K562 (cell line): ENCODE data around the gene OR10G8. TPM values are rescaled to one million over a fixed set of nuclear protein-coding genes. Genes with fewer than 3 reads are reported as not detected.

Source experiments
- ATAC-seq: fragments of 200-7000 bp; cut with Tn5 transposase; 3 replicates; pipeline ENCODE4 v1.9.1; 2020; ENCODE audit warnings: moderate library complexity
- BruUV-seq: library from RNA; stranded (reverse); fragments of 400-500 nt; replicated peaks from 2 replicates; lab custom pipeline; 2021; lab: Mats Ljungman, UMichigan
- CTCF ChIA-PET: fragments of 300-600 bp; formaldehyde crosslinking; extraction: SDS; loops from one replicate; lab custom pipeline; 2021; ENCODE audit warnings: low intra/inter-chr PET ratio; lab: Yijun Ruan, JAX
- POLR2A ChIA-PET: fragments of 300-600, 350-650 bp; sonication (Branson Sonifier 250); formaldehyde crosslinking; extraction: SDS; loops from one replicate; lab custom pipeline; 2021; ENCODE audit warnings: antibody characterized with exemption, inconsistent platforms; lab: Yijun Ruan, JAX
- DNase-seq, 4 experiments: peaks; one replicate each; pipeline versions ENCODE4 v3.0.0 to v3.0.0-alpha.2; 2011 to 2018; ENCODE audit warnings: low spot score in 3 of 4, mixed read lengths in 3 of 4; ENCODE audit errors: extremely low read depth in 1 of 4
- FAIRE-seq: peaks from 2 replicates; lab custom pipeline; 2011; peaks lifted over from hg19 to GRCh38; lab: Jason Lieb, UNC
- H2AFZ ChIP-seq: 2 replicates; pipeline ENCODE4 v1.6.0; 2011; ENCODE audit warnings: low read depth, low read length, control low read depth, inconsistent platforms
- H3K27ac ChIP-seq: fragments of 200-600 bp; 3 replicates; pipeline ENCODE4 v1.8.0; 2011; ENCODE audit warnings: low read depth, mild to moderate bottlenecking, control low read depth, inconsistent platforms, low read length, moderate library complexity, mixed read lengths; ENCODE audit errors: extremely low read depth
- H3K27me3 ChIP-seq, 2 experiments: fragments of 300-600 bp in 1 of 2; 2 replicates in 1 of 2; 3 replicates in 1 of 2; pipeline versions ENCODE4 v1.6.0 to v1.8.0; 2011; ENCODE audit warnings: inconsistent platforms in 2 of 2, low read length in 2 of 2, mild to moderate bottlenecking in 1 of 2, mixed read lengths in 1 of 2, moderate library complexity in 1 of 2; ENCODE audit not compliant: control insufficient read depth in 2 of 2, insufficient read depth in 2 of 2
- H3K36me3 ChIP-seq: fragments of 300-600 bp; 3 replicates; pipeline ENCODE4 v1.8.0; 2011; ENCODE audit warnings: mild to moderate bottlenecking, low read length, inconsistent platforms; ENCODE audit not compliant: control insufficient read depth, insufficient read depth
- H3K4me1 ChIP-seq, 2 experiments: fragments of 200-600 bp in 1 of 2; replicated peaks in 1 of 2; 2 replicates in 1 of 2; 3 replicates in 1 of 2; pipeline versions ENCODE4 v1.5.1 to v1.8.0; 2011; ENCODE audit warnings: inconsistent platforms in 2 of 2, low read length in 2 of 2, mild to moderate bottlenecking in 1 of 2, mixed read lengths in 1 of 2, moderate library complexity in 1 of 2; ENCODE audit not compliant: control insufficient read depth in 2 of 2, insufficient read depth in 2 of 2
- H3K4me2 ChIP-seq: 2 replicates; pipeline ENCODE4 v1.6.1; 2011; ENCODE audit warnings: low read length, control low read depth, inconsistent platforms, mixed read lengths; ENCODE audit not compliant: insufficient read depth
- H3K4me3 ChIP-seq: fragments of 200-600 bp; sonication (generic), shearing (Covaris generic); 2 replicates; pipeline ENCODE4 v1.5.1; 2016; ENCODE audit warnings: control low read depth, inconsistent platforms
- H3K79me2 ChIP-seq: fragments of 200-600 bp; 3 replicates; pipeline ENCODE4 v1.8.0; 2011; ENCODE audit warnings: low read length, inconsistent platforms; ENCODE audit not compliant: control insufficient read depth, insufficient read depth
- H3K9ac ChIP-seq, 2 experiments: 2 replicates each; pipeline versions ENCODE4 v1.6.0 to v1.6.1; 2011; ENCODE audit warnings: low read depth in 2 of 2, low read length in 2 of 2, control low read depth in 1 of 2, inconsistent platforms in 1 of 2, mild to moderate bottlenecking in 1 of 2, mixed read lengths in 1 of 2; ENCODE audit not compliant: insufficient read depth in 1 of 2
- H3K9me1 ChIP-seq: one replicate; pipeline ENCODE4 v1.6.0; 2011; ENCODE audit warnings: inconsistent platforms, mild to moderate bottlenecking, low read length, moderate library complexity; ENCODE audit not compliant: control insufficient read depth, insufficient read depth
- H3K9me3 ChIP-seq: replicated peaks from 2 replicates; pipeline ENCODE4 v1.5.1; 2011; ENCODE audit warnings: low read depth, low read length, inconsistent platforms; ENCODE audit not compliant: control insufficient read depth, insufficient read depth
- H4K20me1 ChIP-seq: replicated peaks from 2 replicates; pipeline ENCODE4 v1.6.1; 2011; ENCODE audit warnings: low read length, inconsistent platforms, mixed read lengths; ENCODE audit not compliant: control insufficient read depth, insufficient read depth
- BHLHE40 ChIP-seq: IDR thresholded peaks from 2 replicates; pipeline ENCODE4 v1.6.1; 2011; ENCODE audit warnings: low read length, improper control_type of control experiment
- CC2D1A ChIP-seq: fragments of 450-650 bp; IDR thresholded peaks from 2 replicates; pipeline ENCODE4 v1.6.1; 2017; ENCODE audit warnings: mild to moderate bottlenecking
- CTCF ChIP-seq, 3 experiments: IDR thresholded peaks in 2 of 3; conservative IDR thresholded peaks in 1 of 3; 2 replicates each; pipeline ENCODE4 v1.5.1; 2011 to 2012; ENCODE audit warnings: low read length in 3 of 3, mild to moderate bottlenecking in 3 of 3, control low read depth in 2 of 3, improper control_type of control experiment in 1 of 3, inconsistent platforms in 1 of 3, low read depth in 1 of 3, mixed read lengths in 1 of 3, moderate library complexity in 1 of 3; ENCODE audit not compliant: insufficient read depth in 2 of 3
- CTCFL ChIP-seq: IDR thresholded peaks from 2 replicates; pipeline ENCODE4 v1.6.1; 2011; ENCODE audit warnings: borderline replicate concordance, low read depth, mild to moderate bottlenecking, moderate library complexity, low read length; ENCODE audit not compliant: insufficient read depth, poor library complexity, severe bottlenecking
- GABPB1 ChIP-seq: sonication (generic); formaldehyde crosslinking; IDR thresholded peaks from 2 replicates; pipeline ENCODE4 v1.8.0; 2022; ENCODE audit warnings: mild to moderate bottlenecking, missing genetic modification reagents
- JUN ChIP-seq, 2 experiments: sonication (generic) in 1 of 2; formaldehyde crosslinking in 1 of 2; IDR thresholded peaks; 2 replicates each; pipeline versions ENCODE4 v1.6.1 to v1.8.0; 2012 to 2022; ENCODE audit warnings: borderline replicate concordance in 2 of 2, mild to moderate bottlenecking in 2 of 2, improper control_type of control experiment in 1 of 2, low read depth in 1 of 2, low read length in 1 of 2, missing genetic modification reagents in 1 of 2
- MAZ ChIP-seq, 2 experiments: fragments of 450-650 bp in 1 of 2; sonication (generic) in 1 of 2; formaldehyde crosslinking; IDR thresholded peaks in 1 of 2; conservative IDR thresholded peaks in 1 of 2; 2 replicates each; pipeline versions ENCODE4 v1.4.0 to v1.5.0; 2020; ENCODE audit warnings: mild to moderate bottlenecking in 1 of 2, missing genetic modification reagents in 1 of 2
- MXI1 ChIP-seq: IDR thresholded peaks from 2 replicates; pipeline ENCODE4 v1.6.1; 2011; ENCODE audit warnings: low read depth, mild to moderate bottlenecking, improper control_type of control experiment, low read length
- TCF3 ChIP-seq: sonication (generic); formaldehyde crosslinking; IDR thresholded peaks from 2 replicates; pipeline ENCODE4 v1.4.0; 2020; ENCODE audit warnings: mild to moderate bottlenecking, missing genetic modification reagents
- ZBTB5 ChIP-seq: fragments of 450-650 bp; IDR thresholded peaks from 2 replicates; pipeline ENCODE4 v1.6.1; 2017; ENCODE audit warnings: antibody characterized with exemption
- ZNF24 ChIP-seq: fragments of 450-650 bp; IDR thresholded peaks from 2 replicates; pipeline ENCODE4 v1.6.1; 2016
- ZNF384 ChIP-seq: IDR thresholded peaks from 2 replicates; pipeline ENCODE4 v1.6.1; 2012; ENCODE audit warnings: low read depth, low read length, improper control_type of control experiment
- WGBS: fragments of 100-300 bp; shearing (Covaris generic); methylation state at CpG from one replicate; pipeline ENCODE4 v1.1.6; 2016; ENCODE audit warnings: low coverage, mixed read lengths; ENCODE audit not compliant: insufficient coverage; ENCODE audit errors: missing lambda C conversion rate; 5-methylcytosine and 5-hydroxymethylcytosine counted together
- in situ Hi-C: fragments of 300-500 bp; cut with MboI; formaldehyde crosslinking; loops from 4 replicates; pipeline ENCODE4 v1.15.0; 2018; ENCODE audit warnings: inconsistent platforms, mixed read lengths
- intact Hi-C: fragments of 100-400 bp; cut with micrococcal nuclease; formaldehyde crosslinking; loops from 2 replicates; pipeline ENCODE4 v1.14.2; 2022
- polyA plus RNA-seq, 8 experiments: library from polyadenylated mRNA; depleted of rRNA in 4 of 8; stranded (reverse) in 5 of 8; unstranded in 3 of 8; fragments of >200 nt; fragmentation: Nextera tagmentation in 2 of 8; fragmentation: Illumina TruSeq in 1 of 8; extraction: Ambion mirVana in 2 of 8; extraction: Trizol in 1 of 8; gene quantifications; 2 replicates each; pipeline versions ENCODE4 v1.2.1 to v1.2.3, GENCODE V29; 2011 to 2014; ENCODE audit warnings: inconsistent platforms in 1 of 8, missing spikeins in 1 of 8
- total RNA-seq, 7 experiments: library from RNA; depleted of rRNA in 6 of 7; stranded (reverse); fragments of >200 nt in 6 of 7; fragmentation: Illumina TruSeq in 2 of 7; extraction: Trizol in 2 of 7; gene quantifications; 2 replicates each; pipeline versions ENCODE4 v1.2.1 to v1.2.3, GENCODE V29; 2011 to 2021; ENCODE audit warnings: low replicate concordance in 1 of 7

OR10G8 gene
- total and polyA plus RNA-seq, 9 of the 15 experiments (the other 6 are each of a cell fraction or from before 2014, with no cell fraction given), result not detected

GRCh38 chr11:124069429-124070401 lies 43.1 kb downstream of the OR10G8 start:
- Histone ChIP-seq H3K27me3 (peaks cover 4 to 15% of the 10 kb centered on the region in 2 experiments; a peak in 4 of 5 replicates), H3K4me1 (peaks cover 8 to 11% of the 10 kb centered on the region in 2 experiments; a peak in 4 of 5 replicates), H2AFZ (peak overlapping the region; percentile 99), H3K9me3 (no peaks in the 10 kb centered on the region), H3K79me2 (no peaks in the 10 kb centered on the region), H3K4me2 (peak overlapping the region; percentile 91), H3K4me3 (peak overlapping the region; percentile 41), H3K27ac (peak overlapping the region; percentile 29; the same call in 1 of the 3 replicates), H3K36me3 (no peaks in the 10 kb centered on the region), H4K20me1 (no peaks in the 10 kb centered on the region), H3K9me1 (no peaks in the 10 kb centered on the region), H3K9ac (peak overlapping the region; percentile 58 to 79)
- POLR2A ChIA-PET, result interaction anchor here (0.6 to 1.8 kb wide), 7 partner anchors 10 to 723 kb away, joined by 3 to 7 read pairs (median 4); no protein-coding TSS in a partner anchor
- no TSS peak for BruUV-seq
- ATAC-seq (peak; percentile 99), DNase-seq (peak; percentile 44 to 90 (median 58)), FAIRE-seq (peak; percentile 71)
- in situ Hi-C loops, result loop anchor here (5.0 to 25.0 kb wide), 4 partner anchors 123 to 793 kb away; partner anchors contain the start of gene ROBO3
- WGBS, result 11% methylated on average over 27 of the region's 28 CpGs
- intact Hi-C loops, result loop anchor here (2.0 to 10.0 kb wide), 8 partner anchors 39 to 795 kb away; partner anchors contain the start of gene ROBO3
- CTCF ChIA-PET, result interaction anchor here (0.6 to 1.7 kb wide), 5 partner anchors 33 to 724 kb away, joined by 3 to 6 read pairs (median 3); no protein-coding TSS in a partner anchor
- TF ChIP-seq CC2D1A, result peak; percentile 32; the same call in 1 of the 2 replicates
- peak; percentile 91 to 96 (median 92) for TF ChIP-seq CTCF (IDR thresholded peaks at IDR 0.05 in 2 of 3, conservative IDR thresholded peaks at IDR 0.05 in 1 of 3; ENCODE audit: insufficient read depth in 2 of 3, low read depth in 1 of 3, low read length in 3 of 3)
- TF ChIP-seq MAZ (CRISPR knock-in tag; conservative IDR thresholded peaks at IDR 0.05 in 1 of 2, IDR thresholded peaks at IDR 0.05 in 1 of 2), result peak in 1 of 2 experiments; percentile 66; a peak in 2 of 4 replicates
- TF ChIP-seq JUN (IDR thresholded peaks at IDR 0.05; ENCODE audit: borderline replicate concordance, low read depth, low read length), result peak; percentile 73; the same call in 1 of the 2 replicates
- no peak for TF ChIP-seq JUN (CRISPR knock-in tag; IDR thresholded peaks at IDR 0.05; ENCODE audit: borderline replicate concordance)
- no peak for TF ChIP-seq GABPB1
- no peak for TF ChIP-seq ZBTB5
- peak; percentile 65; the same call in 1 of the 2 replicates for TF ChIP-seq MXI1
- 0 out of 2 replicates have a peak, but pooled peaks have one; percentile 19 for TF ChIP-seq ZNF384
- TF ChIP-seq TCF3 (CRISPR knock-in tag), result peak; percentile 22; the same call in 1 of the 2 replicates
- 0 out of 2 replicates have a peak, but pooled peaks have one; percentile 10 for TF ChIP-seq BHLHE40
- TF ChIP-seq ZNF24, result 0 out of 2 replicates have a peak, but pooled peaks have one; percentile 19
- peak; percentile 84 for TF ChIP-seq CTCFL
